22Rv1 (cell line): ENCODE measurements around the gene IL1RL1.
A peak's percentile ranks its signal among the peaks of the same experiment; 100 is the strongest.

Experiments
- H3K27ac ChIP-seq: fragments of 450-650 bp; 2 replicates; pipeline ENCODE4 v1.5.1; 2017
- CTCF ChIP-seq: fragments of 450-650 bp; IDR thresholded peaks from 2 replicates; pipeline ENCODE4 v1.5.1; 2017; ENCODE audit warnings: mild to moderate bottlenecking
- ZFX ChIP-seq: fragments of 450-650 bp; IDR thresholded peaks from 2 replicates; pipeline ENCODE4 v1.6.1; 2017; ENCODE audit warnings: antibody characterized with exemption, borderline replicate concordance

IL1RL1 gene

GRCh38 chr2:102346381-102347130, 35.2 kb downstream of the IL1RL1 start:
- TF ChIP-seq ZFX: no peak
- TF ChIP-seq CTCF: no peak
- no peak overlapping the region for H3K27ac ChIP-seq

GRCh38 chr2:102350137-102350793, 38.9 kb downstream of the IL1RL1 start:
- TF ChIP-seq ZFX: no peak
- TF ChIP-seq CTCF: no peak

GRCh38 chr2:102355526-102356380, 44.4 kb downstream of the IL1RL1 start, which contains the start of gene IL18R1:
Gene IL18R1 (plus strand): TSS chr2:102355796. CDS start chr2:102362661, 6,865 bp downstream.
- TF ChIP-seq ZFX (no peak), CTCF (peak; percentile 96)
- no peak within 1 kb of the TSS for H3K27ac ChIP-seq

More at GRCh38 chr2:102350137-102350793, 38.9 kb downstream of the IL1RL1 start:
- H3K27ac ChIP-seq: no peak overlapping the region

GRCh38 chr2:102356381-102356712, 45.0 kb downstream of the IL1RL1 start:
- TF ChIP-seq CTCF (no peak), ZFX (no peak)
- H3K27ac ChIP-seq: no peak overlapping the region

- no peak overlapping the region for H3K27ac ChIP-seq
Measured at GRCh38 chr2:102356741-102357140, 45.4 kb downstream of the IL1RL1 start.

GRCh38 chr2:102357937-102358336, 46.6 kb downstream of the IL1RL1 start:
- TF ChIP-seq CTCF: no peak
- no peak for TF ChIP-seq ZFX
- H3K27ac ChIP-seq: no peak overlapping the region

More at GRCh38 chr2:102356741-102357140, 45.4 kb downstream of the IL1RL1 start:
- TF ChIP-seq ZFX: no peak
- no peak for TF ChIP-seq CTCF
